Gastrocnemius medialis (tissue), 4 donors: ENCODE measurements around the gene EHD1. TPM values are rescaled to one million over a fixed set of nuclear protein-coding genes. Genes with fewer than 3 reads are reported as not detected.

ENCODE experiments used
- ATAC-seq, 2 donors: fragments of 150-250 bp; one replicate each; pipeline ENCODE4 v1.9.1; 2016
- DNase-seq, 2 donors: peaks; one replicate each; pipeline ENCODE4 v3.0.0-alpha.2; 2019
- H3K27ac ChIP-seq, 4 donors: fragments of 200-600 bp; sonication (generic); 1 replicate in 1 of 4; 2 replicates in 3 of 4; pipeline ENCODE4 v1.5.1; 2016 to 2018; ENCODE audit warnings: mild to moderate bottlenecking in 2 of 4, moderate library complexity in 1 of 4
- H3K27me3 ChIP-seq, 3 donors: fragments of 200-600 bp; sonication (generic) in 2 of 3; 1 replicate in 1 of 3; 2 replicates in 2 of 3; pipeline versions ENCODE4 v1.5.1 to v1.6.0; 2016 to 2019; ENCODE audit warnings: mild to moderate bottlenecking in 1 of 3, moderate library complexity in 1 of 3
- H3K36me3 ChIP-seq, 2 donors: fragments of 200-600 bp; sonication (generic) in 1 of 2; one replicate each; pipeline ENCODE4 v1.5.1; 2017 to 2018
- H3K4me1 ChIP-seq, 2 donors: fragments of 200-600 bp; sonication (generic) in 1 of 2; one replicate each; pipeline ENCODE4 v1.5.1; 2016 to 2017; ENCODE audit warnings: mild to moderate bottlenecking in 2 of 2
- H3K4me3 ChIP-seq, 4 donors: fragments of 200-600 bp; sonication (generic) in 3 of 4; 1 replicate in 1 of 4; 2 replicates in 3 of 4; pipeline ENCODE4 v1.5.1; 2016 to 2019; ENCODE audit warnings: mild to moderate bottlenecking in 2 of 4
- H3K9me3 ChIP-seq, 3 donors: fragments of 200-600 bp; sonication (generic) in 2 of 3; 1 replicate in 1 of 3; 2 replicates in 2 of 3; pipeline ENCODE4 v1.5.1; 2016 to 2019
- CTCF ChIP-seq, 5 experiments: fragments of 450-650 bp in 3 of 5; fragments of 200-600 bp in 2 of 5; sonication (generic) in 2 of 5; IDR thresholded peaks in 4 of 5; conservative IDR thresholded peaks in 1 of 5; 1 replicate in 4 of 5; 2 replicates in 1 of 5; pipeline ENCODE4 v1.5.1; 2016 to 2019; ENCODE audit warnings: antibody characterized with exemption in 5 of 5, mild to moderate bottlenecking in 3 of 5, moderate library complexity in 3 of 5
- POLR2A ChIP-seq, 2 donors: fragments of 450-650 bp; IDR thresholded peaks; one replicate each; pipeline ENCODE4 v1.6.1; 2017; ENCODE audit warnings: antibody characterized with exemption in 2 of 2, mild to moderate bottlenecking in 2 of 2, moderate library complexity in 2 of 2
- in situ Hi-C, 4 donors: fragments of 200-750 bp; cut with MboI; loops; one replicate each; pipeline versions ENCODE4 v1.15.0 to v1.8.0; 2017; ENCODE audit warnings: low sequenced_read_pairs in 4 of 4
- intact Hi-C: fragments of 100-400 bp; cut with DNase I; formaldehyde crosslinking; loops from one replicate; pipeline ENCODE4 v1.15.1; 2023; ENCODE audit warnings: low total_unique reads
- total RNA-seq, 4 donors: library from RNA; depleted of rRNA; stranded (reverse); fragments of >200 nt; gene quantifications; one replicate each; pipeline versions ENCODE4 v1.1.0 to v1.2.3, GENCODE V29; 2016

The EHD1 gene
- total RNA-seq, 4 donors from 2014 or later: 24.8 to 46.2 (median 31.3) TPM

GRCh38 chr11:64911689-64912088 lies 33.3 kb upstream of the EHD1 start:
- TF ChIP-seq CTCF (IDR thresholded peaks at IDR 0.05 in 4 of 5, conservative IDR thresholded peaks at IDR 0.05 in 1 of 5) (no peak), POLR2A (IDR thresholded peaks at IDR 0.05) (no peak)
- Histone ChIP-seq H3K9me3 (no peaks in the 10 kb centered on the region), H3K4me1 (peaks cover 12 to 14% of the 10 kb centered on the region in 2 donors), H3K4me3 (no peak overlapping the region), H3K27ac (no peak overlapping the region), H3K27me3 (no peaks in the 10 kb centered on the region), H3K36me3 (peaks cover 0 to 78% of the 10 kb centered on the region in 2 donors)
- ATAC-seq: no peak
- no peak for DNase-seq
- intact Hi-C loops (no loop called here), in situ Hi-C loops (no loop called here)

GRCh38 chr11:64911142-64911541 lies 32.7 kb upstream of the EHD1 start:
- peaks cover 0 to 84% of the 10 kb centered on the region in 2 donors for H3K36me3 ChIP-seq
- H3K9me3 ChIP-seq: no peaks in the 10 kb centered on the region
- H3K27ac ChIP-seq: no peak overlapping the region
- intact Hi-C loops: no loop called here
- peaks cover 11% of the 10 kb centered on the region in 2 donors for H3K4me1 ChIP-seq
- no peak overlapping the region for H3K4me3 ChIP-seq
- ATAC-seq: no peak
- no peaks in the 10 kb centered on the region for H3K27me3 ChIP-seq
- DNase-seq: no peak
- in situ Hi-C loops: no loop called here
- TF ChIP-seq CTCF (IDR thresholded peaks at IDR 0.05 in 4 of 5, conservative IDR thresholded peaks at IDR 0.05 in 1 of 5): no peak
- no peak for TF ChIP-seq POLR2A (IDR thresholded peaks at IDR 0.05)

GRCh38 chr11:64910451-64911093 lies 32.2 kb upstream of the EHD1 start:
- in situ Hi-C loops: no loop called here
- ATAC-seq (no peak), DNase-seq (no peak)
- TF ChIP-seq POLR2A (IDR thresholded peaks at IDR 0.05) (no peak), CTCF (IDR thresholded peaks at IDR 0.05 in 4 of 5, conservative IDR thresholded peaks at IDR 0.05 in 1 of 5) (no peak)
- H3K27ac ChIP-seq: no peak overlapping the region
- intact Hi-C loops: no loop called here
- no peaks in the 10 kb centered on the region for H3K9me3 ChIP-seq
- H3K4me3 ChIP-seq: no peak overlapping the region
- no peaks in the 10 kb centered on the region for H3K27me3 ChIP-seq
- H3K36me3 ChIP-seq: peaks cover 0 to 89% of the 10 kb centered on the region in 2 donors
- H3K4me1 ChIP-seq: peaks cover 5 to 6% of the 10 kb centered on the region in 2 donors

DNA sequence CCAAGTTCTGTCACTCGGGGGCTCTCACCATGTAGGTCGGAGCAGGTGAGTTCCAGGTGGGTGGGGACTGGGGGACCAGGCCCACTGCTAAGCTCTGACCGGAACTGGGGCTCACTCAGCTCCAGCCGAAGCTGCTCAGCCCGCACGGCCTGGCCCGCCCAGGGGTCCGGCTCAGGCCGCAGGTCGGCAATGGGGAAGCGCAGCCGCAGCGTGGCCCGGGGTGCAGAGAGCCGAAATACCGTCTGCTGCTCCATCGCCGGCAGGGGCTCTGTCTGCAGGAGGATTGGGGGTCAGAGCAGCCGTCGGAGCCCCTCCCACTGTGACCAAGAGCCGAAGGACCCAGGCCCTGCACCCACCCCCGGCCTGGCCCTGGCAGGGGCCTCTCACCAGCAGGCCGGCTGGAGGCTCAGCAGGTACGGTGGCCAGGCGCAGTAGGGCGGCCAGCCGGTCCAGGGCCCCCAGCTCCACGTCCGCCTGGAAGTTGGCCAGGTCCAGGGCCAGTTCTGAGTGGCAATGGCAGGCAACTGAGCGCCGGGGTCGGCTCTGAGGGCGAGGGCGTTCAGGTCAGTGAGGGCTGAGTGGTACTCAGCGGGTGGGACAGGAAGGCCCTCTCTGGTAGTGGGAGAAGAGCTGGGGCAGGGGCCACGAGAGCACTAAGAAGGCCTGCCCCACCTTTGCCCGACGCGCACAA lies 31.4 kb upstream of the EHD1 start:
- H3K9me3 ChIP-seq: no peaks in the 10 kb centered on the region
- H3K27ac ChIP-seq: no peak overlapping the region
- no peaks in the 10 kb centered on the region for H3K27me3 ChIP-seq
- peaks cover 0 to 97% of the 10 kb centered on the region in 2 donors for H3K36me3 ChIP-seq
- no peaks in the 10 kb centered on the region for H3K4me1 ChIP-seq
- intact Hi-C loops: no loop called here
- in situ Hi-C loops: no loop called here
- DNase-seq: no peak
- no peak overlapping the region for H3K4me3 ChIP-seq
- TF ChIP-seq POLR2A (IDR thresholded peaks at IDR 0.05) (no peak), CTCF (IDR thresholded peaks at IDR 0.05 in 4 of 5, conservative IDR thresholded peaks at IDR 0.05 in 1 of 5) (no peak)
- no peak for ATAC-seq
